Transverse colon (tissue), 4 donors: Measurements from ENCODE around the gene RGS7. TPM values are rescaled to one million over a fixed set of nuclear protein-coding genes. Genes with fewer than 3 reads are reported as not detected.

Experiments
- DNase-seq: peaks from one replicate; pipeline ENCODE4 v3.0.0-alpha.2; 2019
- H3K27ac ChIP-seq, 4 donors: fragments of 200-600 bp; sonication (generic); 2 replicates each; pipeline ENCODE4 v1.5.1; 2016 to 2018; ENCODE audit warnings: inconsistent platforms in 4 of 4
- H3K27me3 ChIP-seq: fragments of 200-600 bp; sonication (generic); 2 replicates; pipeline ENCODE4 v1.5.1; 2017; ENCODE audit warnings: inconsistent platforms
- H3K36me3 ChIP-seq, 4 donors: fragments of 200-600 bp; sonication (generic); 2 replicates each; pipeline ENCODE4 v1.5.1; 2017 to 2019; ENCODE audit warnings: inconsistent platforms in 4 of 4
- H3K4me1 ChIP-seq, 4 donors: fragments of 200-600 bp; sonication (generic); 2 replicates each; pipeline ENCODE4 v1.5.1; 2017 to 2020; ENCODE audit warnings: inconsistent platforms in 4 of 4
- H3K4me3 ChIP-seq, 4 donors: fragments of 200-600 bp; sonication (generic); 1 replicate in 1 of 4; 2 replicates in 3 of 4; pipeline versions ENCODE4 v1.5.1 to v1.6.1; 2017 to 2019; ENCODE audit warnings: inconsistent platforms in 4 of 4
- H3K9me3 ChIP-seq, 2 donors: fragments of 200-600 bp; sonication (generic); 2 replicates each; pipeline ENCODE4 v1.5.1; 2017 to 2019; ENCODE audit warnings: inconsistent platforms in 2 of 2
- EP300 ChIP-seq: sonication (generic); formaldehyde crosslinking; IDR thresholded peaks from one replicate; pipeline ENCODE4 v1.6.1; 2017; ENCODE audit warnings: antibody characterized with exemption, low read depth
- POLR2A ChIP-seq: fragments of 450-650 bp; IDR thresholded peaks from one replicate; pipeline ENCODE4 v1.6.1; 2016; ENCODE audit warnings: antibody characterized with exemption, mild to moderate bottlenecking, moderate library complexity
- POLR2AphosphoS5 ChIP-seq, 3 donors: sonication (generic); formaldehyde crosslinking; IDR thresholded peaks; one replicate each; pipeline ENCODE4 v1.6.1; 2016; ENCODE audit warnings: antibody characterized with exemption in 3 of 3
- WGBS, 2 donors: methylation state at CpG; one replicate each; pipeline ENCODE4 v1.1.5; 2018; ENCODE audit warnings: low coverage in 1 of 2; 5-methylcytosine and 5-hydroxymethylcytosine counted together
- in situ Hi-C, 4 donors: fragments of 200-750 bp; cut with MboI; loops; one replicate each; pipeline versions ENCODE4 v1.15.0 to v1.15.1; 2017; ENCODE audit warnings: low sequenced_read_pairs in 3 of 4, low pct_ligation_motif_present in 1 of 4, low pct_unique_long_range_greater_than_20kb in 1 of 4
- intact Hi-C: fragments of 100-400 bp; cut with DNase I; formaldehyde crosslinking; loops from one replicate; pipeline ENCODE4 v1.15.1; 2023; ENCODE audit warnings: low total_unique reads
- total RNA-seq, 4 donors: library from RNA; depleted of rRNA; stranded (reverse); fragments of >200 nt; gene quantifications; one replicate each; pipeline ENCODE4 v1.1.0, GENCODE V29; 2016
- TF ChIP-seq, protein P1 (sequence below), 5 experiments: fragments of 200-600 bp in 3 of 5; fragments of 450-650 bp in 2 of 5; sonication (generic) in 3 of 5; IDR thresholded peaks; 1 replicate in 2 of 5; 2 replicates in 3 of 5; pipeline ENCODE4 v1.5.1; 2016 to 2017; ENCODE audit warnings: antibody characterized with exemption in 5 of 5, inconsistent platforms in 3 of 5, mild to moderate bottlenecking in 2 of 5, moderate library complexity in 1 of 5

The RGS7 gene
- total RNA-seq, 4 donors from 2014 or later: 1.5 to 2.0 TPM; not detected in 2

DNA sequence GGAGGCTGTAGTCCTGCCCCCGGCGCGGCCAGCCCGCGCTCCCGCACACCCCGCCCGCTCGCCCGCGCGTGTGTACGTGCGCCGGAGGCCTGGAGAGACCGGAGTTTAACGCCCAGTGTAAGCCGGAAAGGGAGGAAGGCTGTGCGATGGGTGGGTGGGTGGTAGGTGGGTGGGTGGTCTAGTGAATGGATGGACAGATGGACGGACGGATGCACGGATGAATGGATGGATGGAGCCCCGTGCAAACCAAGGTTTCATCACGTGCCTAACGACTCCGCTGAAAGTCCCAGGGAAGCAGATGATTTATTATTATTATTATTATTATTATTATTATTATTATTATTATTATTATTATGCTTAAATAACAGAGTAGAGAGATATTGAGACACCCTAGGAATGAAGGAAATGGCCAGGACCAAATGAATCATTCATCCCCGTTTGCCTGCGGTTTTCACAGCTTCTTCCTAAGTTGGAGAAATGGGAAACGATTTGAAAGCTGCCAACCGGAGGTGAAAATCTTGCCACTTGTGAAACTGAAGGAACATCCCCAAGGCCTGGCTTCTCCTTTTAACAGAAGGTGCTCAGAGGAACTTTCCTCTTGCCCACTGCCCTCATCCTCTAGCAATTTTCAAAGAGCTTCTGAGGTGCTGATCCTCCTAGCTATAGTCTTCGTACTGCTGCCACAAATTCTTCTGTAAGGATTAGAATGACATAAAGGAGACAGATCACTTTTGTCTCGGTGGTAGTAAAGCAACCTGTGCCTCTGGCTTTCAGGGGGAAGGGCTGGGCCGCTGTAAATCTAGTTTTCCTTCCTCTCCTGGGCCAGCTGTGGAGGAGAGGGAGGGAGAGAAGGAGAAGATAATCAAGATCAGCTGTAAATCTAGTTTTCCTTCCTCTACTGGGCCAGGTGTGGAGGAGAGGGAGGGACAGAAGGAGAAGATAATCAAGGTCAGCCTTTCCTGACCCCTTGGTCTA, 648 bp upstream of the RGS7 start:
- peak overlapping the region in 3 of 4 donors; percentile 20 to 60 (median 45) for H3K4me3 ChIP-seq
- in situ Hi-C loops: no loop called here
- H3K9me3 ChIP-seq: no peaks in the 10 kb centered on the region
- no peaks in the 10 kb centered on the region for H3K36me3 ChIP-seq
- WGBS, 2 donors: 13 to 15% methylated on average over 14 to 18 of the region's 33 CpGs
- no peak overlapping the region for H3K27ac ChIP-seq
- DNase-seq: no peak
- peaks cover 0 to 13% (median 5%) of the 10 kb centered on the region in 4 donors for H3K4me1 ChIP-seq
- peaks cover 59% of the 10 kb centered on the region for H3K27me3 ChIP-seq
- TF ChIP-seq EP300: no peak
- TF ChIP-seq, protein P1, sequence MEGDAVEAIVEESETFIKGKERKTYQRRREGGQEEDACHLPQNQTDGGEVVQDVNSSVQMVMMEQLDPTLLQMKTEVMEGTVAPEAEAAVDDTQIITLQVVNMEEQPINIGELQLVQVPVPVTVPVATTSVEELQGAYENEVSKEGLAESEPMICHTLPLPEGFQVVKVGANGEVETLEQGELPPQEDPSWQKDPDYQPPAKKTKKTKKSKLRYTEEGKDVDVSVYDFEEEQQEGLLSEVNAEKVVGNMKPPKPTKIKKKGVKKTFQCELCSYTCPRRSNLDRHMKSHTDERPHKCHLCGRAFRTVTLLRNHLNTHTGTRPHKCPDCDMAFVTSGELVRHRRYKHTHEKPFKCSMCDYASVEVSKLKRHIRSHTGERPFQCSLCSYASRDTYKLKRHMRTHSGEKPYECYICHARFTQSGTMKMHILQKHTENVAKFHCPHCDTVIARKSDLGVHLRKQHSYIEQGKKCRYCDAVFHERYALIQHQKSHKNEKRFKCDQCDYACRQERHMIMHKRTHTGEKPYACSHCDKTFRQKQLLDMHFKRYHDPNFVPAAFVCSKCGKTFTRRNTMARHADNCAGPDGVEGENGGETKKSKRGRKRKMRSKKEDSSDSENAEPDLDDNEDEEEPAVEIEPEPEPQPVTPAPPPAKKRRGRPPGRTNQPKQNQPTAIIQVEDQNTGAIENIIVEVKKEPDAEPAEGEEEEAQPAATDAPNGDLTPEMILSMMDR (IDR thresholded peaks at IDR 0.05): no peak
- TF ChIP-seq POLR2AphosphoS5 (IDR thresholded peaks at IDR 0.05): no peak
- TF ChIP-seq POLR2A: no peak
- intact Hi-C loops: no loop called here

DNA sequence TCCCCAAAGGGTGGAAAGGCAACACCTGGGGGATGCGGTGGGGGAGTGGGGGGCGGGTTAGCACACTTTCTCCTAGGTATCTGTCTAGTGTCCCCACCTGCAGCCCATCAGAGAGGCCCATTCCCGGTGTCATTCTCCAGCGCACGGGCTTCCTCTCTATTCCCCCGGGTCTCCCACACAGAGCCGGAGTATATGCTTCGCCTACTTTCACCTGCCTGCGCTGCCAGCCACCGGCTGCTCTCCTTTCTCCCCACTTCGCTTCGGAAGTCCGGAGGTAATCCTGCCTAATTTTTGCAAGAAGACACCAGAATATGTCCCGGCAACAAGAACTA, 852 bp downstream of the RGS7 start:
- TF ChIP-seq POLR2A: no peak
- TF ChIP-seq, protein P1 (IDR thresholded peaks at IDR 0.05): no peak
- intact Hi-C loops: no loop called here
- no peak overlapping the region for H3K27ac ChIP-seq
- DNase-seq: no peak
- in situ Hi-C loops: no loop called here
- H3K36me3 ChIP-seq: no peaks in the 10 kb centered on the region
- H3K4me1 ChIP-seq: peaks cover 0 to 13% (median 5%) of the 10 kb centered on the region in 4 donors
- WGBS, 2 donors: 0 to 9% methylated on average over 1 to 14 of the region's 14 CpGs
- no peaks in the 10 kb centered on the region for H3K9me3 ChIP-seq
- H3K4me3 ChIP-seq: peak overlapping the region in 2 of 4 donors; percentile 45 to 60
- peaks cover 59% of the 10 kb centered on the region for H3K27me3 ChIP-seq

DNA sequence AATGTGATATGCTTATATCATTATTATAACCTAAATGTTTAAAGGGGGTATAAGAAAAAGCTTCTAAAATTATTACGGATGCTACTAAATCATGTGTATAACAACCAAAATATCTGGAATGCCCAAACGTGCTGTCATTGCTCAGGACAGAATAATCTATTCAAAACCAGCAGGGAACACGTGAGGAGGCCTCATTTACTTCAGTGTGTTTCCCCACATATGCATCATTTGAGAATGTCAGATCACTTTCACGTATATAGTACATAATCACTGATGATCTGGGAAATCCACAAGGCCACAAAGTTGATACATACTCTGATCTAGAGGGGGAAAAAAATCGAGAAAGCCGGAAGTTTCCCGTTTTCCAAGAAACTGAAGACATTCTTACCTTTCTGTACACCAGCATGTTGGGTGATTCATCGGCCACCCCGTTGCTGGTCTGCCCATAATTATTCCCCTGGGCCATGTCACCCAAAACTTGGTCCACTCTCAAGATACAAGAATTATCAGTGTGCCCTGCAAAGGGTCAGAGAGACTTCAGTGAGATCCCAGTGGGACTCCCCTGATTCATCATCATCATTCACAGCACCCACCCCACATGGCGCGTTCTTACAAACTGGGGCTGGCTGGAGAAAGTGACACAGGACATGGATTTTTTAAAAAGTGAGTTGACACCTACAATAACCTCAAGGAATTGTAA, 1.5 kb downstream of the RGS7 start:
- WGBS, 2 donors: 75 to 76% methylated on average over 7 to 11 of the region's 11 CpGs
- DNase-seq: no peak

DNA sequence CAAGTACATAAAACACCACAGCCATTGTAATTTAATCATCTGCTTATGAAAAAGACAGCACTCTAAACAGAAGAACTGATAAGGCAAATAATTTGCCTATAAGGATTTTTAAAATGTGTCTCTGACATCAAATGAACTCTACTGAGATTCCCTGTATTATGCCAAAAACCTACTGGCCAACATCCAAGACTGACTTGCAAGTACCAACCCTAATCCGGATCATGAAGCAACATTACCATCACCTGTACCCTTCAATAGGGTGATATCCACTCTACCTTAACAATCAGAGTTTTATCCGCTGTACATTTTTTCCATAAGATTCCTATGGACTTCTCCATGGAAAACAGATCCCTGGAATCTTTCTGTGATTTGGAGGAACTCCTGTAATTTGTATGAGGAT, 4.6 kb downstream of the RGS7 start:
- in situ Hi-C loops: no loop called here
- WGBS, 2 donors: 85 to 90% methylated on average over 2 of the region's 2 CpGs
- DNase-seq: no peak

More for the DNA sequence above, 1.5 kb downstream of the RGS7 start:
- H3K27ac ChIP-seq: no peak overlapping the region
- no peak for TF ChIP-seq EP300
- TF ChIP-seq POLR2A: no peak
- TF ChIP-seq, protein P1 (IDR thresholded peaks at IDR 0.05): no peak
- no peak for TF ChIP-seq POLR2AphosphoS5 (IDR thresholded peaks at IDR 0.05)
- H3K4me3 ChIP-seq: no peak overlapping the region
- in situ Hi-C loops (no loop called here), intact Hi-C loops (no loop called here)
- H3K9me3 ChIP-seq: no peaks in the 10 kb centered on the region
- peaks cover 56% of the 10 kb centered on the region for H3K27me3 ChIP-seq
- H3K36me3 ChIP-seq: no peaks in the 10 kb centered on the region
- H3K4me1 ChIP-seq: peaks cover 0 to 13% (median 5%) of the 10 kb centered on the region in 4 donors

More for the DNA sequence above, 4.6 kb downstream of the RGS7 start:
- intact Hi-C loops: no loop called here
- TF ChIP-seq POLR2AphosphoS5 (IDR thresholded peaks at IDR 0.05) (no peak), EP300 (no peak), POLR2A (no peak)
- TF ChIP-seq, protein P1 (IDR thresholded peaks at IDR 0.05): no peak
- Histone ChIP-seq H3K27me3 (peaks cover 34% of the 10 kb centered on the region), H3K27ac (no peak overlapping the region), H3K4me3 (no peak overlapping the region), H3K9me3 (no peaks in the 10 kb centered on the region), H3K4me1 (peaks cover 0 to 12% (median 5%) of the 10 kb centered on the region in 4 donors), H3K36me3 (no peaks in the 10 kb centered on the region)
